Measurements from ENCODE around the gene PDE7B. TPM values are rescaled to one million over a fixed set of nuclear protein-coding genes. Genes with fewer than 3 reads are reported as not detected.

Gene PDE7B
- total RNA-seq: 0.34 and 0.84 TPM in 2 replicates

GRCh38 chr6:135851442-135852271 lies at the start of gene PDE7B:
PDE7B (plus strand) TSS chr6:135851701.
- no peak for TF ChIP-seq CTCF (IDR thresholded peaks at IDR 0.05; ENCODE audit: insufficient read depth, low read length, poor library complexity, severe bottlenecking)
- peak within 1 kb of the TSS; percentile 31 for H3K4me3 ChIP-seq (ENCODE audit: low read depth, low read length)
- DNase-seq (ENCODE audit: low read depth): peak; percentile 89
- H3K36me3 ChIP-seq (ENCODE audit: control insufficient read depth, insufficient read depth, low read length): no peaks in the 10 kb centered on the region
- no peaks in the 10 kb centered on the region for H3K27me3 ChIP-seq (ENCODE audit: control insufficient read depth, insufficient read depth, low read length)

DNA sequence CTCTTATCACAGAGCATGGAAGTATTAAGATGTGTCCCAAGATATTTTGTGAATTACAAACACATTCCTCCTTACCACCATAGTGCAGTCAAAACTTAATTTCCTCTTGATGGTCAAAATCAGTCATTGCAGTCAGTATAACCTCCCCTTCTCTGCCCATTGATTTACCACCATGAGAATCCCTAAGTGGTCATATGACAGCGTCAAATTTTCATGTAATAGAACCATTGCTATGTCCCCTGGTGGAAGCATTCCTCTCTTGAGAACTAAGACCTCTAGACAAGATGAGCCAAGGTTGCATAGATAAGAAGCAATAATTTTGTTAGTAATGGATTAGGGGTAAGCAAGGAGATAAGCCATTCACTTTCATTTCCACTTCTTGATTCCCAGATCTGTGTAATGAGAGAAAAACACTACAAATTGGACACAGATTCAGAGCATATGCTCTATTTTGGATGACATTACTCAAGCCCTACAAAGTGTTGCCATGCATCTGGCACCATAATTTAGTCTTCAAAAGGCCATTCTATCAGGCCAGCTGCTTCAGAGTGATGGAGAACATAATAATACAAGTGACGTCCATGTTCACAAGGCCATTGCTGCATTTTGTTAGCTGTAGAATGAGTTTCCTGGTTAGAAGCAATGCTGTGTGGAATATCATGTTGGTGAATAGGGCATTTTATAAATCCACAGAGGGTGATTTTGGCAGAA lies 49.6 kb upstream of the PDE7B start:
- no peak for TF ChIP-seq CTCF (IDR thresholded peaks at IDR 0.05; ENCODE audit: insufficient read depth, low read length, poor library complexity, severe bottlenecking)
- no peak overlapping the region for H3K4me3 ChIP-seq (ENCODE audit: low read depth, low read length)
- no peak for DNase-seq (ENCODE audit: low read depth)

DNA sequence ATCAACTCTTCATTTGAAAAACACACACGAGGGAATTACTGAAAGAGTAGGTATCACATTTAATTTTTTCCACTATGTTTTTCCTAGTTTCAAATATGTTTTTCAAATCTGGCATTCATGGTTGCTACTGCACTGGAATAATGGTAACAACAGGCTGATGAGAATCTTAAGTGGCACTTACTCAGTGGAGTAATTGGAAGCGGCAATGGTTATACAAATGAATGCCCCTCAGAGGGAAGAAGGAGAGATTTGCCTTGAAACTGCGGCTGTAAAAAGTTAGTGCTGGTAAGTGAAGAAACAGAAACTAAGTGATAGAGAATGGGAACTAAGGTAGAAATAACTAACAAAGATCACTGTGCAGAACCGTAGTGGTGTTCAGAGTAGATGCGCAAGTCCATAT lies 41.0 kb upstream of the PDE7B start:
- Histone ChIP-seq H3K36me3 (ENCODE audit: control insufficient read depth, insufficient read depth, low read length) (no peaks in the 10 kb centered on the region), H3K4me3 (ENCODE audit: low read depth, low read length) (no peak overlapping the region), H3K27me3 (ENCODE audit: control insufficient read depth, insufficient read depth, low read length) (no peaks in the 10 kb centered on the region)
- TF ChIP-seq CTCF (IDR thresholded peaks at IDR 0.05; ENCODE audit: insufficient read depth, low read length, poor library complexity, severe bottlenecking): no peak
- DNase-seq (ENCODE audit: low read depth): no peak

More for the DNA sequence above, 49.6 kb upstream of the PDE7B start:
- H3K27me3 ChIP-seq (ENCODE audit: control insufficient read depth, insufficient read depth, low read length): no peaks in the 10 kb centered on the region
- H3K36me3 ChIP-seq (ENCODE audit: control insufficient read depth, insufficient read depth, low read length): no peaks in the 10 kb centered on the region

- no peak overlapping the region for H3K4me3 ChIP-seq (ENCODE audit: low read depth, low read length)
- H3K36me3 ChIP-seq (ENCODE audit: control insufficient read depth, insufficient read depth, low read length): no peaks in the 10 kb centered on the region
- no peaks in the 10 kb centered on the region for H3K27me3 ChIP-seq (ENCODE audit: control insufficient read depth, insufficient read depth, low read length)
- no peak for TF ChIP-seq CTCF (IDR thresholded peaks at IDR 0.05; ENCODE audit: insufficient read depth, low read length, poor library complexity, severe bottlenecking)
- DNase-seq (ENCODE audit: low read depth): no peak
These were observed 40.3 kb upstream of the PDE7B start for GRCh38 chr6:135811170-135811569.

GRCh38 chr6:135811644-135812526 lies 39.6 kb upstream of the PDE7B start:
- TF ChIP-seq CTCF (IDR thresholded peaks at IDR 0.05; ENCODE audit: insufficient read depth, low read length, poor library complexity, severe bottlenecking): no peak

More at GRCh38 chr6:135811644-135812526, 39.6 kb upstream of the PDE7B start:
- DNase-seq (ENCODE audit: low read depth): no peak
- no peaks in the 10 kb centered on the region for H3K27me3 ChIP-seq (ENCODE audit: control insufficient read depth, insufficient read depth, low read length)
- H3K4me3 ChIP-seq (ENCODE audit: low read depth, low read length): no peak overlapping the region
- H3K36me3 ChIP-seq (ENCODE audit: control insufficient read depth, insufficient read depth, low read length): no peaks in the 10 kb centered on the region

Data from kidney epithelial cell (primary cell).